Mesendoderm (in vitro differentiated cells): ENCODE measurements around the gene N4BP2L2.

ENCODE experiments used
- DNase-seq: peaks from one replicate; pipeline ENCODE4 v3.0.0; 2013
- H2AK5ac ChIP-seq: 2 replicates; pipeline ENCODE4 v1.6.1; 2013; ENCODE audit warnings: low read length, inconsistent platforms
- H2BK120ac ChIP-seq: 2 replicates; pipeline ENCODE4 v1.6.1; 2013; ENCODE audit warnings: low read depth, mild to moderate bottlenecking, low read length, moderate library complexity, mixed read lengths
- H2BK15ac ChIP-seq: replicated peaks from 2 replicates; pipeline ENCODE4 v1.6.1; 2013; ENCODE audit warnings: low read depth, mild to moderate bottlenecking, moderate library complexity
- H2BK5ac ChIP-seq: 2 replicates; pipeline ENCODE4 v1.6.1; 2013; ENCODE audit warnings: low read length, inconsistent platforms
- H3K18ac ChIP-seq: 2 replicates; pipeline ENCODE4 v1.6.1; 2013; ENCODE audit warnings: mild to moderate bottlenecking, low read length, mixed read lengths
- H3K23ac ChIP-seq: one replicate; pipeline ENCODE4 v1.6.1; 2013; ENCODE audit warnings: low read length
- H3K27ac ChIP-seq: 2 replicates; pipeline ENCODE4 v1.5.1; 2013; ENCODE audit warnings: low read depth, mild to moderate bottlenecking, inconsistent platforms, low read length, moderate library complexity
- H3K27me3 ChIP-seq: 2 replicates; pipeline ENCODE4 v1.6.1; 2013; ENCODE audit warnings: low read length, control low read depth, mild to moderate bottlenecking, inconsistent platforms; ENCODE audit not compliant: insufficient read depth, poor library complexity
- H3K36me3 ChIP-seq: 2 replicates; pipeline ENCODE4 v1.6.1; 2013; ENCODE audit warnings: low read length, inconsistent platforms; ENCODE audit not compliant: control insufficient read depth, insufficient read depth
- H3K4ac ChIP-seq: one replicate; pipeline ENCODE4 v1.6.1; 2013; ENCODE audit warnings: low read depth, mild to moderate bottlenecking, low read length, moderate library complexity
- H3K4me1 ChIP-seq: 2 replicates; pipeline ENCODE4 v1.6.1; 2013; ENCODE audit warnings: low read depth, low read length, inconsistent platforms; ENCODE audit not compliant: control insufficient read depth
- H3K4me2 ChIP-seq: 2 replicates; pipeline ENCODE4 v1.6.1; 2013; ENCODE audit warnings: low read length
- H3K4me3 ChIP-seq: 2 replicates; pipeline ENCODE4 v1.5.1; 2013; ENCODE audit warnings: mild to moderate bottlenecking, low read length
- H3K56ac ChIP-seq: one replicate; pipeline ENCODE4 v1.6.1; 2013; ENCODE audit warnings: low read length
- H3K79me1 ChIP-seq: 2 replicates; pipeline ENCODE4 v1.6.1; 2013; ENCODE audit warnings: low read length, inconsistent platforms
- H3K79me2 ChIP-seq: 2 replicates; pipeline ENCODE4 v1.6.1; 2013; ENCODE audit warnings: mild to moderate bottlenecking, low read length; ENCODE audit not compliant: control insufficient read depth, insufficient read depth
- H3K9ac ChIP-seq: 2 replicates; pipeline ENCODE4 v1.6.1; 2013; ENCODE audit warnings: low read length, inconsistent platforms
- H4K5ac ChIP-seq: one replicate; pipeline ENCODE4 v1.6.1; 2013; ENCODE audit warnings: low read length
- H4K8ac ChIP-seq: one replicate; pipeline ENCODE4 v1.6.1; 2013; ENCODE audit warnings: low read depth, mild to moderate bottlenecking, control low read depth, low read length, moderate library complexity
- WGBS: extraction: QIAGEN DNeasy Blood & Tissue Kit; methylation state at CpG from one replicate; pipeline ENCODE4 v1.1.7; 2013; ENCODE audit warnings: low lambda C conversion rate, missing lambda C conversion rate; ENCODE audit not compliant: insufficient coverage; ENCODE audit errors: extremely low coverage; 5-methylcytosine and 5-hydroxymethylcytosine counted together

N4BP2L2 gene

GRCh38 chr13:32454886-32455593, 83.6 kb downstream of the N4BP2L2 start:
- no peak overlapping the region for H2BK15ac ChIP-seq
- no peaks in the 10 kb centered on the region for H3K27me3 ChIP-seq
- H2BK5ac ChIP-seq: no peak overlapping the region
- H3K4ac ChIP-seq: no peak overlapping the region
- H2BK120ac ChIP-seq: no peak overlapping the region
- no peak overlapping the region for H3K18ac ChIP-seq
- no peak for DNase-seq
- H3K4me2 ChIP-seq: no peak overlapping the region
- H3K27ac ChIP-seq: no peak overlapping the region
- H3K23ac ChIP-seq: no peak overlapping the region
- H2AK5ac ChIP-seq: no peak overlapping the region
- no peaks in the 10 kb centered on the region for H3K4me1 ChIP-seq
- no peaks in the 10 kb centered on the region for H3K36me3 ChIP-seq
- no peak overlapping the region for H4K5ac ChIP-seq
- H3K9ac ChIP-seq: no peak overlapping the region
- no peaks in the 10 kb centered on the region for H3K79me1 ChIP-seq
- H4K8ac ChIP-seq: no peak overlapping the region
- no peak overlapping the region for H3K56ac ChIP-seq
- no peak overlapping the region for H3K4me3 ChIP-seq
- no peaks in the 10 kb centered on the region for H3K79me2 ChIP-seq
- WGBS: no CpG with 5 or more reads among the region's 8 CpGs

- DNase-seq: no peak
- Histone ChIP-seq H3K18ac (no peak overlapping the region), H4K5ac (no peak overlapping the region), H3K27ac (no peak overlapping the region), H3K9ac (no peak overlapping the region), H3K79me2 (no peaks in the 10 kb centered on the region), H3K23ac (no peak overlapping the region), H3K36me3 (no peaks in the 10 kb centered on the region), H3K56ac (no peak overlapping the region), H4K8ac (no peak overlapping the region), H3K4me1 (no peaks in the 10 kb centered on the region), H2AK5ac (no peak overlapping the region), H3K4me3 (no peak overlapping the region), H3K27me3 (no peaks in the 10 kb centered on the region), H2BK5ac (no peak overlapping the region), H3K4ac (no peak overlapping the region), H3K79me1 (no peaks in the 10 kb centered on the region), H3K4me2 (no peak overlapping the region), H2BK15ac (no peak overlapping the region), H2BK120ac (no peak overlapping the region)
- no CpG with 5 or more reads among the region's 1 CpG for WGBS
These were observed 84.6 kb downstream of the N4BP2L2 start for GRCh38 chr13:32453981-32454380.

GRCh38 chr13:32448972-32449371, 89.6 kb downstream of the N4BP2L2 start:
- Histone ChIP-seq H3K18ac (no peak overlapping the region), H3K56ac (no peak overlapping the region), H3K4ac (no peak overlapping the region), H2BK120ac (no peak overlapping the region), H4K5ac (no peak overlapping the region), H3K4me1 (no peaks in the 10 kb centered on the region), H3K4me3 (no peak overlapping the region), H2AK5ac (no peak overlapping the region), H3K27me3 (no peaks in the 10 kb centered on the region), H2BK5ac (no peak overlapping the region), H4K8ac (no peak overlapping the region), H3K9ac (no peak overlapping the region), H3K79me2 (no peaks in the 10 kb centered on the region), H3K36me3 (no peaks in the 10 kb centered on the region), H2BK15ac (no peak overlapping the region), H3K4me2 (no peak overlapping the region), H3K23ac (no peak overlapping the region), H3K27ac (no peak overlapping the region), H3K79me1 (no peaks in the 10 kb centered on the region)
- DNase-seq: no peak
- WGBS: no CpG with 5 or more reads among the region's 1 CpG

GRCh38 chr13:32447894-32448623, 90.5 kb downstream of the N4BP2L2 start:
- H2BK5ac ChIP-seq: no peak overlapping the region
- no peak overlapping the region for H4K8ac ChIP-seq
- no peaks in the 10 kb centered on the region for H3K36me3 ChIP-seq

GRCh38 chr13:32446773-32447465, 91.7 kb downstream of the N4BP2L2 start:
- no peak overlapping the region for H3K56ac ChIP-seq
- H3K27ac ChIP-seq: no peak overlapping the region
- no peak overlapping the region for H3K23ac ChIP-seq
- no peaks in the 10 kb centered on the region for H3K4me1 ChIP-seq
- no CpG with 5 or more reads among the region's 2 CpGs for WGBS
- no peak overlapping the region for H3K18ac ChIP-seq
- H2BK15ac ChIP-seq: no peak overlapping the region
- no peak overlapping the region for H2BK120ac ChIP-seq
- H4K8ac ChIP-seq: no peak overlapping the region
- no peaks in the 10 kb centered on the region for H3K36me3 ChIP-seq
- DNase-seq: peak; percentile 42
- H3K27me3 ChIP-seq: no peaks in the 10 kb centered on the region
- no peaks in the 10 kb centered on the region for H3K79me1 ChIP-seq
- H2BK5ac ChIP-seq: no peak overlapping the region
- H3K9ac ChIP-seq: no peak overlapping the region
- no peak overlapping the region for H4K5ac ChIP-seq
- no peak overlapping the region for H3K4ac ChIP-seq
- H3K4me2 ChIP-seq: no peak overlapping the region
- no peaks in the 10 kb centered on the region for H3K79me2 ChIP-seq
- no peak overlapping the region for H3K4me3 ChIP-seq
- H2AK5ac ChIP-seq: no peak overlapping the region

More at GRCh38 chr13:32447894-32448623, 90.5 kb downstream of the N4BP2L2 start:
- Histone ChIP-seq H3K4me1 (no peaks in the 10 kb centered on the region), H3K79me2 (no peaks in the 10 kb centered on the region), H4K5ac (no peak overlapping the region), H3K4me3 (no peak overlapping the region), H3K27ac (no peak overlapping the region), H3K4me2 (no peak overlapping the region), H3K56ac (no peak overlapping the region), H2BK120ac (no peak overlapping the region), H3K23ac (no peak overlapping the region), H2BK15ac (no peak overlapping the region), H3K4ac (no peak overlapping the region), H3K18ac (no peak overlapping the region), H3K9ac (no peak overlapping the region), H3K79me1 (no peaks in the 10 kb centered on the region), H3K27me3 (no peaks in the 10 kb centered on the region), H2AK5ac (no peak overlapping the region)
- no peak for DNase-seq
